RWPE1 (cell line): Measurements from ENCODE around the gene XXYLT1.

Experiments used
- CTCF ChIA-PET: fragments of 350-600 bp; sonication (Branson Sonifier 250); formaldehyde crosslinking; extraction: SDS; loops from one replicate; lab custom pipeline; 2021; lab: Yijun Ruan, JAX
- POLR2A ChIA-PET: fragments of 400-600 bp; formaldehyde crosslinking; extraction: SDS; loops from one replicate; lab custom pipeline; 2020; ENCODE audit warnings: antibody characterized with exemption; ENCODE audit not compliant: low non-redundant PET; lab: Yijun Ruan, JAX
- DNase-seq: peaks from one replicate; pipeline ENCODE4 v3.0.0; 2012; ENCODE audit warnings: low spot score
- H3K27ac ChIP-seq: fragments of 450-650 bp; 2 replicates; pipeline ENCODE4 v1.5.1; 2017
- TF ChIP-seq, protein P1 (sequence below): fragments of 450-650 bp; conservative IDR thresholded peaks from 2 replicates; pipeline ENCODE4 v1.5.1; 2017; ENCODE audit warnings: low read depth, mild to moderate bottlenecking

Gene XXYLT1

GRCh38 chr3:195117978-195118581 lies 152.9 kb downstream of the XXYLT1 start:
- TF ChIP-seq, protein P1, sequence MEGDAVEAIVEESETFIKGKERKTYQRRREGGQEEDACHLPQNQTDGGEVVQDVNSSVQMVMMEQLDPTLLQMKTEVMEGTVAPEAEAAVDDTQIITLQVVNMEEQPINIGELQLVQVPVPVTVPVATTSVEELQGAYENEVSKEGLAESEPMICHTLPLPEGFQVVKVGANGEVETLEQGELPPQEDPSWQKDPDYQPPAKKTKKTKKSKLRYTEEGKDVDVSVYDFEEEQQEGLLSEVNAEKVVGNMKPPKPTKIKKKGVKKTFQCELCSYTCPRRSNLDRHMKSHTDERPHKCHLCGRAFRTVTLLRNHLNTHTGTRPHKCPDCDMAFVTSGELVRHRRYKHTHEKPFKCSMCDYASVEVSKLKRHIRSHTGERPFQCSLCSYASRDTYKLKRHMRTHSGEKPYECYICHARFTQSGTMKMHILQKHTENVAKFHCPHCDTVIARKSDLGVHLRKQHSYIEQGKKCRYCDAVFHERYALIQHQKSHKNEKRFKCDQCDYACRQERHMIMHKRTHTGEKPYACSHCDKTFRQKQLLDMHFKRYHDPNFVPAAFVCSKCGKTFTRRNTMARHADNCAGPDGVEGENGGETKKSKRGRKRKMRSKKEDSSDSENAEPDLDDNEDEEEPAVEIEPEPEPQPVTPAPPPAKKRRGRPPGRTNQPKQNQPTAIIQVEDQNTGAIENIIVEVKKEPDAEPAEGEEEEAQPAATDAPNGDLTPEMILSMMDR: no peak
- POLR2A ChIA-PET: no interaction called here
- CTCF ChIA-PET: no interaction called here
- peak; percentile 26 for DNase-seq
- no peak overlapping the region for H3K27ac ChIP-seq

- ChIA-PET POLR2A (no interaction called here), CTCF (interaction anchor here (0.6 to 1.0 kb wide), 2 partner anchors 10 to 13 kb away, joined by 3 read pairs; no protein-coding TSS in a partner anchor)
- TF ChIP-seq, protein P1: no peak
- H3K27ac ChIP-seq: no peak overlapping the region
- no peak for DNase-seq
Observed at GRCh38 chr3:195116407-195117185, 154.4 kb downstream of the XXYLT1 start.

GRCh38 chr3:195115600-195116406 lies 155.2 kb downstream of the XXYLT1 start:
- POLR2A ChIA-PET: no interaction called here
- no peak overlapping the region for H3K27ac ChIP-seq
- TF ChIP-seq, protein P1: no peak
- CTCF ChIA-PET: interaction anchor here (0.5 to 1.0 kb wide), 4 partner anchors 9 to 477 kb away, joined by 3 to 4 read pairs (median 3); no protein-coding TSS in a partner anchor
- DNase-seq: no peak

DNA sequence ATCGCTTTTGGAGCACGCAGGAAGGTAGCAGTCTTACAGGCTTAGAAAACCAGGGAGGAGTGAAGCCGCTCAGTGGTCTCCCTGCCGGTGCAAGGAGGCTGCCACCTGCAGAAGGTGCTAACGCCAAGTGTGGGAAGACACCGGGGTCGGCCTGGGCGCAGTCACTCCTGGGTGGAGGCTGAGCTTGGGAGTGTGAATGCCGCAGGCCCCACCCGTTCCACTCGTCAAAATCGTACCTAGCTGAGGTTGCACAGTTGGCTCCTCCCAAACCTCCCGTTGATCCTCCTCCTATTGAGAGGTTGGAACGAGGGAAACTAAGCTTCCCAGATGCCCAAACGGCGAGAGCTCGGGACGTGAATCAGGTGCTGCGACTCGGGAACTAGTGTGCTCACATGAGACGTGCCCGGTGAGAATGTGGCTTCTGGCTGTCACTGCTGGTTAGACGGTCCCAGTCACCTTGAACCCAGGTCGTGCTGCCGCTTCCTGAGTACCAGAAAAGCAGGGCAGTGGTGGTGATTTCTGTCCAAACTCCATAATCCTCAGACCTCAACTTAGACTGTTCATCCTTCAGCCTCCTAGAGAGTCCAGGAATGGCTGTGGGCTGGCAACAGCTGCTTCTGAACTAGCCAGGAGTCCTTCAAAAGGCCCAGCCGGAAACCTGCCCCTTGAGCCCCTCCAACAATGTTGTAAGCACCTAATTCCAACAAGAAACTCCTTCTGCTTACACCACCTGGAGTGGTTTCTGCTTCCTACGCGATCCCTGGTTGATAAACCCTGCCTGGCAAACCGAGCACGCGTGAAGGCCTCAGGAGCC lies 156.0 kb downstream of the XXYLT1 start:
- DNase-seq: no peak
- no peak overlapping the region for H3K27ac ChIP-seq
- TF ChIP-seq, protein P1: no peak
- ChIA-PET CTCF (interaction anchor here (0.5 to 0.6 kb wide), 2 partner anchors 409 to 476 kb away, joined by 3 to 4 read pairs; no protein-coding TSS in a partner anchor), POLR2A (no interaction called here)

DNA sequence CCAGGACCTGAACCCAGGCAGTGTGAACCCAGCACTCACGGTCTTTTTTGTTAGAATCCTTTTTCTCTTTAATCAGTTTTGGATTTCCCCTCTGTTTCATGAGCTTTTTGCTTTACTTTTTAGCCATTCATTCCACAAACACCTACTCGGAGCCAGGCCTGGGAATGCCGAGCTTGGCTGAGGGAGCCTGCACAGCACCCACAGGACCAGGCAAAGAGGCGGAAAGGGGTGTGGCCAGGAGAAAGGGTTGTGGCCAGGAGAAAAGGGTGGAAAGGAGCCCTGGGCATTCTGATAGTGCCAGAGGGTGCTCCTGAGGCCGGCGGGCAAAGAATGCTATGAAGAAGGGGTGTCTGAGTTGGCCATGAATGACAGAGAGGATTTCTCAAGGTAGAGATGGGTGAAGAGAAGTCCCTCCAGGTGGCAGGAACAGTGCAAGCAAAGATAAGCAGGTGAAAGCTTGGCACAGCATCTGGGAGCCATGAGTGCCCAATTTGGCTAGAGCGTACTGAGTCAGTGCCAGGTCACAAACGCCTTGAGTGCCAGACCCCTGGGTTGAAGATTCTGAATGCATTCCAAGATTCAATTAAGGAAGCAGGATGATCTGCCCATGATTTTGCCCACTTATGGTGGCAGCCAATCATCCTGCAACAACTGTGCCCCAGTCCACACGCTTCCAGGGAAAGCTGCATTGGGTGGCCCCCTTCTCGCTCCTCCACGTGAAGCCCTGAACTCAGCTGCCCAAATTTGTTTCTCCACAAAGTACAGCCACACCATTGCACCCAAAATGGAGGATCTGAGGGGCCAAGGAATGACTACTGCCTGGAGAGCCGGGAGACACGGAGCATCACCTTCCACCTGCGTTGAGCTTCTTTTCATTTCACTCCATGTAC lies 157.2 kb downstream of the XXYLT1 start:
- POLR2A ChIA-PET: no interaction called here

More for the DNA sequence above, 157.2 kb downstream of the XXYLT1 start:
- no peak for DNase-seq
- no peak overlapping the region for H3K27ac ChIP-seq
- CTCF ChIA-PET: interaction anchor here (0.6 kb wide), 1 partner anchor 39 kb away, joined by 3 read pairs; no protein-coding TSS in a partner anchor
- TF ChIP-seq, protein P1: no peak
